Osteoblast (primary cell): ENCODE results near the gene SPHK2. TPM values are rescaled to one million over a fixed set of nuclear protein-coding genes. Genes with fewer than 3 reads are reported as not detected.

ENCODE experiments used
- DNase-seq: peaks from one replicate; pipeline ENCODE4 v3.0.0; 2011; ENCODE audit warnings: low spot score, mixed read lengths; ENCODE audit not compliant: insufficient read length; ENCODE audit errors: missing footprints
- H2AFZ ChIP-seq: 2 replicates; pipeline ENCODE4 v1.6.0; 2011; ENCODE audit warnings: mild to moderate bottlenecking, low read length
- H3K27ac ChIP-seq: 2 replicates; pipeline ENCODE4 v1.5.1; 2011; ENCODE audit warnings: mild to moderate bottlenecking, low read depth, low read length, moderate library complexity
- H3K27me3 ChIP-seq: 2 replicates; pipeline ENCODE4 v1.6.0; 2012; ENCODE audit warnings: mild to moderate bottlenecking, control low read depth, inconsistent platforms, low read length, moderate library complexity; ENCODE audit not compliant: insufficient read depth
- H3K36me3 ChIP-seq: 2 replicates; pipeline ENCODE4 v1.5.1; 2011; ENCODE audit warnings: mild to moderate bottlenecking, low read length, control low read depth, moderate library complexity; ENCODE audit not compliant: insufficient read depth
- H3K4me1 ChIP-seq: 2 replicates; pipeline ENCODE4 v1.5.1; 2011; ENCODE audit warnings: mild to moderate bottlenecking, low read length, control low read depth, moderate library complexity; ENCODE audit not compliant: insufficient read depth
- H3K4me2 ChIP-seq: 2 replicates; pipeline ENCODE4 v1.6.0; 2011; ENCODE audit warnings: mild to moderate bottlenecking, low read length; ENCODE audit not compliant: insufficient read depth
- H3K4me3 ChIP-seq: fragments of 200-600 bp; sonication (generic); 3 replicates; pipeline ENCODE4 v1.5.1; 2012; ENCODE audit warnings: mild to moderate bottlenecking, low read length, inconsistent platforms; ENCODE audit not compliant: insufficient read depth
- H3K79me2 ChIP-seq: 2 replicates; pipeline ENCODE4 v1.6.0; 2012; ENCODE audit warnings: mild to moderate bottlenecking, low read length, control low read depth, inconsistent platforms; ENCODE audit not compliant: insufficient read depth
- H3K9me3 ChIP-seq: 2 replicates; pipeline ENCODE4 v1.5.1; 2011; ENCODE audit warnings: low read depth, low read length, control low read depth
- H4K20me1 ChIP-seq: 2 replicates; pipeline ENCODE4 v1.6.0; 2012; ENCODE audit warnings: mild to moderate bottlenecking, low read length, control low read depth; ENCODE audit not compliant: insufficient read depth
- CTCF ChIP-seq: IDR thresholded peaks from 2 replicates; pipeline ENCODE4 v1.5.1; 2011; ENCODE audit warnings: mild to moderate bottlenecking, low read depth, low read length, moderate library complexity; ENCODE audit errors: extremely low read depth
- total RNA-seq: library from RNA; depleted of rRNA; stranded (reverse); fragments of >200 nt; gene quantifications from 2 replicates; pipeline ENCODE4 v1.2.3, GENCODE V29; 2012

Gene SPHK2
- total RNA-seq, 1 donor = 13.0 TPM

- no peak for TF ChIP-seq CTCF
- Histone ChIP-seq H4K20me1 (peaks cover 41% of the 10 kb centered on the region), H3K4me3 (no peak within 1 kb of the TSS), H3K79me2 (peaks cover 39% of the 10 kb centered on the region), H3K4me1 (peaks cover 16% of the 10 kb centered on the region), H3K4me2 (no peak within 1 kb of the TSS), H2AFZ (no peak within 1 kb of the TSS), H3K27me3 (no peaks in the 10 kb centered on the region), H3K9me3 (no peaks in the 10 kb centered on the region), H3K36me3 (peaks cover 32% of the 10 kb centered on the region), H3K27ac (no peak within 1 kb of the TSS)
- DNase-seq = peak; percentile 92
Measured at GRCh38 chr19:48614436-48615230, 4.7 kb upstream of the SPHK2 start, which contains the start of gene FAM83E. Gene FAM83E (minus strand): TSS chr19:48615076. CDS start chr19:48613372, 1,704 bp downstream.

- no peak for TF ChIP-seq CTCF
- no peak overlapping the region for H3K4me2 ChIP-seq
- H3K27me3 ChIP-seq = no peaks in the 10 kb centered on the region
- no peak overlapping the region for H2AFZ ChIP-seq
- peaks cover 41% of the 10 kb centered on the region for H4K20me1 ChIP-seq
- H3K9me3 ChIP-seq = no peaks in the 10 kb centered on the region
- peaks cover 22% of the 10 kb centered on the region for H3K4me1 ChIP-seq
- H3K79me2 ChIP-seq = peaks cover 47% of the 10 kb centered on the region
- DNase-seq = peak; percentile 68
- no peak overlapping the region for H3K27ac ChIP-seq
- H3K4me3 ChIP-seq = no peak overlapping the region
- peaks cover 32% of the 10 kb centered on the region for H3K36me3 ChIP-seq
Measured at GRCh38 chr19:48615231-48616040, 3.9 kb upstream of the SPHK2 start.

- Histone ChIP-seq H3K27ac (no peak overlapping the region), H3K79me2 (peaks cover 47% of the 10 kb centered on the region), H3K4me2 (peak overlapping the region; percentile 81), H3K27me3 (no peaks in the 10 kb centered on the region), H4K20me1 (peaks cover 41% of the 10 kb centered on the region), H3K9me3 (no peaks in the 10 kb centered on the region), H2AFZ (no peak overlapping the region), H3K4me1 (peaks cover 22% of the 10 kb centered on the region), H3K36me3 (peaks cover 32% of the 10 kb centered on the region), H3K4me3 (no peak overlapping the region)
- DNase-seq = peak; percentile 87
- TF ChIP-seq CTCF = no peak
Measured at GRCh38 chr19:48616041-48616436, 3.3 kb upstream of the SPHK2 start.
